Loucy (cell line): ENCODE results near the gene RNF2.

ENCODE experiments used
- EZH2phosphoT487 ChIP-seq: fragments of 200-600 bp; IDR thresholded peaks from 2 replicates; pipeline ENCODE4 v1.6.1; 2018; ENCODE audit warnings: antibody characterized with exemption, mild to moderate bottlenecking, moderate library complexity, borderline replicate concordance
- TF ChIP-seq, protein P1 (sequence below): fragments of 200-600 bp; sonication (generic); conservative IDR thresholded peaks from 2 replicates; pipeline ENCODE4 v1.5.1; 2014; ENCODE audit warnings: mild to moderate bottlenecking, antibody characterized with exemption, low read length

DNA sequence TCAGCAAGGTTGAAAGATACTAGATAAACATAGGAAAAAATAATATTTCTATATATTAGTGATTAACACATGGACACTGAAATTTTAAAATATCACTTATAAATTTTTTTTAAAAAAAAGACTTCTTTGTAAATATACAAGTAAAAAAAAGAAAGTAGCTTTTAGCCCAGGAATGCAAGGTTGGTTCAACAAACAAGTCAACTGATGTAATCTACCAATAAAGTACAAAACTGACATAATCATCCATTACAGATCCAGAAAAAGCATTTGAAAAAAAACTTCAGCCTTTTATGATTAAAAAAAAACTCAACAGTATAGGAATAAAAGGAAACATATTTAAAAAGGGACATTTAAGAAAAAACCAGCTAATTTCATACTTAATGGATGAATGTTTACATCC lies 63.0 kb downstream of the RNF2 start:
- TF ChIP-seq, protein P1, sequence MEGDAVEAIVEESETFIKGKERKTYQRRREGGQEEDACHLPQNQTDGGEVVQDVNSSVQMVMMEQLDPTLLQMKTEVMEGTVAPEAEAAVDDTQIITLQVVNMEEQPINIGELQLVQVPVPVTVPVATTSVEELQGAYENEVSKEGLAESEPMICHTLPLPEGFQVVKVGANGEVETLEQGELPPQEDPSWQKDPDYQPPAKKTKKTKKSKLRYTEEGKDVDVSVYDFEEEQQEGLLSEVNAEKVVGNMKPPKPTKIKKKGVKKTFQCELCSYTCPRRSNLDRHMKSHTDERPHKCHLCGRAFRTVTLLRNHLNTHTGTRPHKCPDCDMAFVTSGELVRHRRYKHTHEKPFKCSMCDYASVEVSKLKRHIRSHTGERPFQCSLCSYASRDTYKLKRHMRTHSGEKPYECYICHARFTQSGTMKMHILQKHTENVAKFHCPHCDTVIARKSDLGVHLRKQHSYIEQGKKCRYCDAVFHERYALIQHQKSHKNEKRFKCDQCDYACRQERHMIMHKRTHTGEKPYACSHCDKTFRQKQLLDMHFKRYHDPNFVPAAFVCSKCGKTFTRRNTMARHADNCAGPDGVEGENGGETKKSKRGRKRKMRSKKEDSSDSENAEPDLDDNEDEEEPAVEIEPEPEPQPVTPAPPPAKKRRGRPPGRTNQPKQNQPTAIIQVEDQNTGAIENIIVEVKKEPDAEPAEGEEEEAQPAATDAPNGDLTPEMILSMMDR: no peak
- TF ChIP-seq EZH2phosphoT487: no peak
